HepG2 (cell line): ENCODE measurements around the gene SDK2. TPM values are rescaled to one million over a fixed set of nuclear protein-coding genes. Genes with fewer than 3 reads are reported as not detected.

ENCODE experiments used
- GATAD1 ChIP-seq: IDR thresholded peaks from 2 replicates; pipeline ENCODE4 v1.6.1; 2016; ENCODE audit warnings: missing genetic modification reagents, missing compliant biosample characterization
- HNRNPUL1 ChIP-seq: fragments of 200-400 bp; formaldehyde crosslinking; IDR thresholded peaks from 2 replicates; pipeline ENCODE4 v1.6.1; 2017; ENCODE audit warnings: low read depth, mild to moderate bottlenecking, low read length, moderate library complexity
- HOXA3 ChIP-seq: sonication (generic); formaldehyde crosslinking; IDR thresholded peaks from 2 replicates; pipeline ENCODE4 v1.5.0; 2020; ENCODE audit warnings: missing genetic modification reagents
- IKZF4 ChIP-seq: sonication (generic); formaldehyde crosslinking; IDR thresholded peaks from 2 replicates; pipeline ENCODE4 v1.5.1; 2020; ENCODE audit warnings: borderline replicate concordance, mild to moderate bottlenecking, low read depth, missing genetic modification reagents; ENCODE audit errors: not compliant biosample characterization
- JUND ChIP-seq: sonication (generic); formaldehyde crosslinking; IDR thresholded peaks from 2 replicates; pipeline ENCODE4 v1.8.0; 2022; ENCODE audit warnings: mild to moderate bottlenecking, missing genetic modification reagents
- MED13 ChIP-seq: sonication (generic); formaldehyde crosslinking; IDR thresholded peaks from 2 replicates; pipeline ENCODE4 v1.5.0; 2020; ENCODE audit warnings: missing genetic modification reagents
- MEF2D ChIP-seq: sonication (generic); formaldehyde crosslinking; IDR thresholded peaks from 2 replicates; pipeline ENCODE4 v1.5.1; 2020; ENCODE audit warnings: mild to moderate bottlenecking, missing genetic modification reagents
- MTA1 ChIP-seq: sonication (generic); formaldehyde crosslinking; IDR thresholded peaks from 2 replicates; pipeline ENCODE4 v1.4.0; 2020; ENCODE audit warnings: missing genetic modification reagents, mild to moderate bottlenecking, borderline replicate concordance
- PLRG1 ChIP-seq: fragments of 450-650 bp; conservative IDR thresholded peaks from 2 replicates; pipeline ENCODE4 v1.6.1; 2016
- TAF15 ChIP-seq: fragments of 200-400 bp; formaldehyde crosslinking; IDR thresholded peaks from one replicate; pipeline ENCODE4 v1.6.1; 2018; ENCODE audit warnings: mild to moderate bottlenecking, low read depth, low read length; ENCODE audit not compliant: poor library complexity, severe bottlenecking
- YEATS4 ChIP-seq: sonication (generic); formaldehyde crosslinking; IDR thresholded peaks from 2 replicates; pipeline ENCODE4 v1.4.0; 2020; ENCODE audit warnings: missing genetic modification reagents, borderline replicate concordance
- ZEB1 ChIP-seq: IDR thresholded peaks from 2 replicates; pipeline ENCODE4 v1.6.1; 2012; ENCODE audit warnings: mild to moderate bottlenecking, low read depth, inconsistent platforms; ENCODE audit not compliant: insufficient replicate concordance
- ZNF124 ChIP-seq: sonication (generic); formaldehyde crosslinking; IDR thresholded peaks from 2 replicates; pipeline ENCODE4 v1.4.0; 2020; ENCODE audit warnings: missing genetic modification reagents
- ZNF205 ChIP-seq: IDR thresholded peaks from 2 replicates; pipeline ENCODE4 v1.6.1; 2018; ENCODE audit warnings: missing biosample characterization, missing genetic modification reagents
- ZNF30 ChIP-seq: sonication (generic); formaldehyde crosslinking; IDR thresholded peaks from 2 replicates; pipeline ENCODE4 v1.5.0; 2020; ENCODE audit warnings: mild to moderate bottlenecking, missing genetic modification reagents
- ZNF598 ChIP-seq: sonication (generic); formaldehyde crosslinking; IDR thresholded peaks from 2 replicates; pipeline ENCODE4 v1.5.1; 2020; ENCODE audit warnings: mild to moderate bottlenecking, missing genetic modification reagents, borderline replicate concordance
- ZNF615 ChIP-seq: sonication (generic); formaldehyde crosslinking; IDR thresholded peaks from 2 replicates; pipeline ENCODE4 v1.5.0; 2020; ENCODE audit warnings: mild to moderate bottlenecking, missing genetic modification reagents, borderline replicate concordance
- polyA plus RNA-seq, 8 experiments: library from polyadenylated mRNA; depleted of rRNA in 3 of 8; stranded (reverse) in 7 of 8; unstranded in 1 of 8; fragments of >200 nt; fragmentation: Illumina TruSeq in 4 of 8; extraction: Trizol in 4 of 8; gene quantifications; 2 replicates each; pipeline versions ENCODE4 v1.2.1 to v1.2.3, GENCODE V29; 2011 to 2016; ENCODE audit warnings: low read depth in 4 of 8, missing spikeins in 1 of 8, mixed read lengths in 1 of 8; ENCODE audit not compliant: insufficient read depth in 1 of 8
- total RNA-seq, 5 experiments: library from RNA; depleted of rRNA; stranded (reverse); fragments of >200 nt; fragmentation: Illumina TruSeq; extraction: Trizol; gene quantifications; 2 replicates each; pipeline ENCODE4 v1.2.3, GENCODE V29; 2016; ENCODE audit warnings: low read depth in 1 of 5
- TF ChIP-seq, protein P1 (sequence below): sonication (generic); formaldehyde crosslinking; IDR thresholded peaks from 2 replicates; pipeline ENCODE4 v1.4.0; 2020; ENCODE audit warnings: missing genetic modification reagents

The SDK2 gene
- total and polyA plus RNA-seq, 2 of the 13 experiments (the other 11 are each of a cell fraction or from before 2014, with no cell fraction given), result not detected

DNA sequence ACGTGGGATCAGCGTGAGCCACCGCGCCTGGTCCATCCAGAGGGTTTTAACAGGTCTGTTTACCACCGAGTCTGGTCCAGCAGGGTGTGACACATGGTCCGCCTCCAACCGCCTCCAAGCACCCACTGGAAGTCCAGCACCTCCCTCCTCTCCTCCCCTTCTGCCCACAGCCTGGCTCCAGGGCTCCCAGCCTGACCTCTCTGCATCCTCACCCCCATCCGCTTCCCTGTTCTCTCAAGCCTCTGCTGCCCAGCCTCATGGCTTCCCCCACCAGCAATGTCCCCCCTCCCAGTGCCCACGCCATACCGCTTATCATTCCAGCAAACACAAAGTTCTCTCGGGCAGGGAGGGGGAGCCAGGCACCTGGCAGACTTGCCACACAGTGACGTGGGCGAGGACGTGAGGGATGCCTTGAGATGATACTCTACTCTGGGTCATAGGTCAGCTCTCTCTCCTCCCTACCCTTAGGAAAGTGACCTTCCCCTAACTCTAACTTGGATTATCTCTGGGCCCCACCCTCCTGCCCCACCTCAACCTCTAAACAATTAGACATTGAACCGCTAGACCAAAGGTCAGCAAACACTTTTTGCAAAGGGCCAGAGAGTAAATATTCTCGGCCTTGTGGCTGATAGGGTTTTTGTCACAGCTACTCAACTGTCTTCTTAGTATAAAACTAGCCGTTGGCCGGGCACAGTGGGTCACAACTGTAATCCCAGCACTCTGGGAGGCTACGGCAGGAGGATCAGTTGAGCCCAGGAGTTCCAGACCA is 355.5 kb downstream of the SDK2 start (continued):
- TF ChIP-seq, protein P1, sequence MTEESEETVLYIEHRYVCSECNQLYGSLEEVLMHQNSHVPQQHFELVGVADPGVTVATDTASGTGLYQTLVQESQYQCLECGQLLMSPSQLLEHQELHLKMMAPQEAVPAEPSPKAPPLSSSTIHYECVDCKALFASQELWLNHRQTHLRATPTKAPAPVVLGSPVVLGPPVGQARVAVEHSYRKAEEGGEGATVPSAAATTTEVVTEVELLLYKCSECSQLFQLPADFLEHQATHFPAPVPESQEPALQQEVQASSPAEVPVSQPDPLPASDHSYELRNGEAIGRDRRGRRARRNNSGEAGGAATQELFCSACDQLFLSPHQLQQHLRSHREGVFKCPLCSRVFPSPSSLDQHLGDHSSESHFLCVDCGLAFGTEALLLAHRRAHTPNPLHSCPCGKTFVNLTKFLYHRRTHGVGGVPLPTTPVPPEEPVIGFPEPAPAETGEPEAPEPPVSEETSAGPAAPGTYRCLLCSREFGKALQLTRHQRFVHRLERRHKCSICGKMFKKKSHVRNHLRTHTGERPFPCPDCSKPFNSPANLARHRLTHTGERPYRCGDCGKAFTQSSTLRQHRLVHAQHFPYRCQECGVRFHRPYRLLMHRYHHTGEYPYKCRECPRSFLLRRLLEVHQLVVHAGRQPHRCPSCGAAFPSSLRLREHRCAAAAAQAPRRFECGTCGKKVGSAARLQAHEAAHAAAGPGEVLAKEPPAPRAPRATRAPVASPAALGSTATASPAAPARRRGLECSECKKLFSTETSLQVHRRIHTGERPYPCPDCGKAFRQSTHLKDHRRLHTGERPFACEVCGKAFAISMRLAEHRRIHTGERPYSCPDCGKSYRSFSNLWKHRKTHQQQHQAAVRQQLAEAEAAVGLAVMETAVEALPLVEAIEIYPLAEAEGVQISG (CRISPR knock-in tag), result peak; percentile 61
- TF ChIP-seq ZNF124 (CRISPR knock-in tag) (peak; percentile 73; the same call in 1 of the 2 replicates), ZNF598 (peak; percentile 75; the same call in 1 of the 2 replicates), TAF15 (no peak), MTA1 (CRISPR knock-in tag) (peak; percentile 100), MED13 (CRISPR knock-in tag) (peak; percentile 16; the same call in 1 of the 2 replicates), PLRG1 (no peak), YEATS4 (peak; percentile 22; the same call in 1 of the 2 replicates), ZEB1 (peak; percentile 90), IKZF4 (CRISPR knock-in tag) (peak; percentile 69), JUND (CRISPR knock-in tag) (peak; percentile 81), ZNF205 (peak; percentile 37; the same call in 1 of the 2 replicates), HNRNPUL1 (no peak), ZNF615 (0 out of 2 replicates have a peak, but pooled peaks have one; percentile 21), MEF2D (CRISPR knock-in tag) (peak; percentile 95), GATAD1 (CRISPR knock-in tag) (peak; percentile 51; the same call in 1 of the 2 replicates), ZNF30 (CRISPR knock-in tag) (no peak), HOXA3 (CRISPR knock-in tag) (peak; percentile 88)
